ENCODE data around the gene ZNF418. TPM values are rescaled to one million over a fixed set of nuclear protein-coding genes. Genes with fewer than 3 reads are reported as not detected.
"Not testable (repeated sequence)": the region's sequence is repeated elsewhere in the genome, so short reads cannot be mapped to it uniquely, and the experiment has no call there.

ZNF418 gene
- total RNA-seq, 4 donors from 2014 or later, result 2.1 to 6.1 (median 3.3) TPM

DNA sequence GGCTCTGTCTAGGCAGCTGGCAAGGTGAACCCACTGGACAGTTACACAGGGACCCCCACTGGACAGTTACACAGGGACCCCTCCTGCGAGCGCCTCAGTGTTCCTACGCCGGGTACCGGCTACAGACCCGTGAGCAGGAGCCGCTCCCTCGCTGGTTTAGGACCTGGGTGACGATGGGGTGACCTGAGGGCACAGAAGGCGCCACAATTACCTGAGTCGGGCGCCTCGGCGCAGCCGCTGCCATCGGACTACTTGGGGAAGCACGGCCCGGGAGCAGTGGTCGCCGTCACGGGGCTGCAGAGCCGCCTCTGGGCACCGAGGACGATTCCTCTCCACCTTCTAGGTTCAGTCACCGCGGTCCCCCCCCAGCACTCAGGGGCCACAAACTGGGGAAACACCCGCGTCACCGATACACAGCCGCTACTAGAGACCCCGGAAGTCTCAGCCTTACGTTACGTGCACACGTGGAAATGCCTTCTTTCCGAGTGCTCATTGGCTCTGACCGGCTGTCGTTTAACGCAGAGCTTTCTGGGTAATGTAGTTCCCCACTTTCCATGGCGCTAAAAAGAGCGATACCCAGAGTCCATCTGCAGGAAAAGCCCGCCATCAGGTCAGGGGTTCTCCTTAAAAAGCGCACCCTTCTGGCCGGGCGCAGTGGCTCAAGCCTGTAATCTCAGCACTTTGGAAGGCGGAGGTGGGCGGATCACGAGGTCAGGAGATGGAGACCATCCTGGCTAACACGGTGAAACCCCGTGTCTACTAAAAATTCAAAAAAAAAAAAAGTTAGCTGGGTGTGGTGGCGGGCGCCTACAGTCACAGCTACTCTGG lies 18.8 kb downstream of the ZNF418 start, which contains the start of gene ZNF417:
Gene ZNF417, minus strand, starts transcription at position 425 of the 828 bp plus-strand sequence. Its CDS starts 181 bp downstream, at position 244.
- WGBS, 2 donors, result 1 to 2% methylated on average over 38 to 43 of the region's 51 CpGs
- peak; percentile 49 to 83 for DNase-seq (ENCODE audit: low spot score in 2 of 2)

DNA sequence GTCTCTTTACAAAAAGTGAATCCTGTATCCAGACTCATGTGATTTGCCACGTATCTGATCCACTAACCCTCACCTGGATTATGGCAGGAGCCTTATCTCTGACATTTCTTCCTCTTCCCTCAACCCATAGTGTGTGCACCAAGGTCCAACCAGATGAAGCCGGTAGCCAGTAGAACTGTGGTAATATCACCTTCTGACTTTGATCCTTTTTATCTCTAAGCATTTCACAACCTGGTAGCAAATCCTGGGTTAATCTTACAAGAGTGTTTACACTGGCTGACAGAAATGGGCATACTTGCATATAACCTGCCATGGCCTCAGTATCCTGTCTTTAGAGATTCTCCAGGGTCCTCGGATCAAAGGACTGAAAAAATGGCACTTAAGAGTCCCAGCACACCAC lies 20.7 kb downstream of the ZNF418 start:
- H3K4me3 ChIP-seq, result no peak overlapping the region
- H3K27ac ChIP-seq, result no peak overlapping the region
- peaks cover 7 to 67% (median 11%) of the 10 kb centered on the region in 3 donors for H3K36me3 ChIP-seq
- H3K4me1 ChIP-seq, result peaks cover 0 to 16% (median 4%) of the 10 kb centered on the region in 4 donors
- TF ChIP-seq EP300 (IDR thresholded peaks at IDR 0.05) (no peak), POLR2A (IDR thresholded peaks at IDR 0.05) (no peak)
- TF ChIP-seq, protein P1, sequence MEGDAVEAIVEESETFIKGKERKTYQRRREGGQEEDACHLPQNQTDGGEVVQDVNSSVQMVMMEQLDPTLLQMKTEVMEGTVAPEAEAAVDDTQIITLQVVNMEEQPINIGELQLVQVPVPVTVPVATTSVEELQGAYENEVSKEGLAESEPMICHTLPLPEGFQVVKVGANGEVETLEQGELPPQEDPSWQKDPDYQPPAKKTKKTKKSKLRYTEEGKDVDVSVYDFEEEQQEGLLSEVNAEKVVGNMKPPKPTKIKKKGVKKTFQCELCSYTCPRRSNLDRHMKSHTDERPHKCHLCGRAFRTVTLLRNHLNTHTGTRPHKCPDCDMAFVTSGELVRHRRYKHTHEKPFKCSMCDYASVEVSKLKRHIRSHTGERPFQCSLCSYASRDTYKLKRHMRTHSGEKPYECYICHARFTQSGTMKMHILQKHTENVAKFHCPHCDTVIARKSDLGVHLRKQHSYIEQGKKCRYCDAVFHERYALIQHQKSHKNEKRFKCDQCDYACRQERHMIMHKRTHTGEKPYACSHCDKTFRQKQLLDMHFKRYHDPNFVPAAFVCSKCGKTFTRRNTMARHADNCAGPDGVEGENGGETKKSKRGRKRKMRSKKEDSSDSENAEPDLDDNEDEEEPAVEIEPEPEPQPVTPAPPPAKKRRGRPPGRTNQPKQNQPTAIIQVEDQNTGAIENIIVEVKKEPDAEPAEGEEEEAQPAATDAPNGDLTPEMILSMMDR (IDR thresholded peaks at IDR 0.05), result no peak
- DNase-seq (ENCODE audit: low spot score in 2 of 2), result no peak
- H3K27me3 ChIP-seq, result no peaks in the 10 kb centered on the region
- peaks cover 0 to 63% (median 15%) of the 10 kb centered on the region in 4 donors for H3K9me3 ChIP-seq
- 95 to 98% methylated on average over 3 of the region's 3 CpGs for WGBS, 2 donors

More for the DNA sequence above, 18.8 kb downstream of the ZNF418 start, which contains the start of gene ZNF417:
- not testable (repeated sequence) for H3K27me3 ChIP-seq
- Histone ChIP-seq H3K9me3 (peaks cover 0 to 63% (median 5%) of the 10 kb centered on the region in 4 donors), H3K4me1 (peaks cover 0 to 16% (median 4%) of the 10 kb centered on the region in 4 donors), H3K27ac (peak within 1 kb of the TSS in 3 of 4 donors; percentile 70 to 84 (median 77)), H3K4me3 (peak within 1 kb of the TSS; percentile 68 to 92 (median 82)), H3K36me3 (peaks cover 0 to 69% (median 0%) of the 10 kb centered on the region in 3 donors)
- TF ChIP-seq EP300 (IDR thresholded peaks at IDR 0.05) (peak in 1 of 2 donors; percentile 72), POLR2A (IDR thresholded peaks at IDR 0.05) (peak in 1 of 2 donors; percentile 49)

DNA sequence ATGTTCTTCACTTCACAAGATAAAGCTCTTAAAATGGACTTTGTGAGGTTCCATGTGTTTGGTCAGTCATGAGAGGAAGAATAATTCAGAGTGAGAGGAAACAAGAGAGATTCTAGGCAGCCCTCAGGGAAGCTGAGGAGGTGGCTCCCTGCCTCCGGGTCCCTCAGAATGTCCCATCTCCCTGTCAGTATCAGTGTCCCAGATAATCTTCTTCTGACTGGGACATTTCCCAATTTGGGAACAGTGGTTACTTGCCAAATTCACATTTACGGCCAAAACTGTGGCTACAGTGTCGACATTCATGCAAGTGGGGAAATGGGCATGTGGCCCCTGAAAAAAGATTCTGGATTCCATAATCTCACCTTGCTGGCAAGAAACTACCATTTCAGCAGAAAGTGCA lies 27.8 kb downstream of the ZNF418 start:
- TF ChIP-seq, protein P1 (IDR thresholded peaks at IDR 0.05), result no peak
- TF ChIP-seq EP300 (IDR thresholded peaks at IDR 0.05) (no peak), POLR2A (IDR thresholded peaks at IDR 0.05) (no peak)
- Histone ChIP-seq H3K4me1 (no peaks in the 10 kb centered on the region), H3K9me3 (peaks cover 0 to 90% (median 37%) of the 10 kb centered on the region in 4 donors), H3K27me3 (no peaks in the 10 kb centered on the region), H3K4me3 (no peak overlapping the region), H3K36me3 (peaks cover 10 to 81% (median 11%) of the 10 kb centered on the region in 3 donors), H3K27ac (no peak overlapping the region)
- 93 to 95% methylated on average over 3 of the region's 3 CpGs for WGBS, 2 donors
- DNase-seq (ENCODE audit: low spot score in 2 of 2), result no peak

DNA sequence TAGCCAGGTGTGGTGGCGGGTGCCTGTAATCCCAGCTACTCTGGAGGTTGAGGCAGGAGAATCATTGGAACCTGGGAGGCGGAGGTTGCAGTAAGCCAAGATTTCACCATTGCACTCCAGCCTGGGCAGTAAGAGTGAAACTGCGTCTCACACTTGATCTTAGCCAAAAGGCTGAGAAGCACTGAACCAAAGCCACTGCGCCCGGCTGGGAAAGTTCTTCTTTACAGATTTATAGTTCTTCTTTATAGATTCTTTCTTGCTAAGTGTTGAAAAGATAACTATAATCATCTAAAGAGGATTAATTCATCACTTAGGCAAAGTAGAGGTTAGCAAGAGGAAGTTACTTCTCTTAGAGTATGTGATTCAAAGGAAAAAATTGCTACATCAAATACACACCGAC lies 29.9 kb downstream of the ZNF418 start:
- WGBS, 2 donors, result 93% methylated on average over 6 of the region's 6 CpGs
- H3K27ac ChIP-seq, result no peak overlapping the region
- H3K36me3 ChIP-seq, result peaks cover 3 to 77% (median 5%) of the 10 kb centered on the region in 3 donors
- H3K4me1 ChIP-seq, result no peaks in the 10 kb centered on the region
- no peak for DNase-seq (ENCODE audit: low spot score in 2 of 2)
- no peaks in the 10 kb centered on the region for H3K27me3 ChIP-seq
- peaks cover 0 to 87% (median 30%) of the 10 kb centered on the region in 4 donors for H3K9me3 ChIP-seq
- TF ChIP-seq POLR2A (IDR thresholded peaks at IDR 0.05) (no peak), EP300 (IDR thresholded peaks at IDR 0.05) (no peak)
- TF ChIP-seq, protein P1 (IDR thresholded peaks at IDR 0.05), result no peak
- no peak overlapping the region for H3K4me3 ChIP-seq

DNA sequence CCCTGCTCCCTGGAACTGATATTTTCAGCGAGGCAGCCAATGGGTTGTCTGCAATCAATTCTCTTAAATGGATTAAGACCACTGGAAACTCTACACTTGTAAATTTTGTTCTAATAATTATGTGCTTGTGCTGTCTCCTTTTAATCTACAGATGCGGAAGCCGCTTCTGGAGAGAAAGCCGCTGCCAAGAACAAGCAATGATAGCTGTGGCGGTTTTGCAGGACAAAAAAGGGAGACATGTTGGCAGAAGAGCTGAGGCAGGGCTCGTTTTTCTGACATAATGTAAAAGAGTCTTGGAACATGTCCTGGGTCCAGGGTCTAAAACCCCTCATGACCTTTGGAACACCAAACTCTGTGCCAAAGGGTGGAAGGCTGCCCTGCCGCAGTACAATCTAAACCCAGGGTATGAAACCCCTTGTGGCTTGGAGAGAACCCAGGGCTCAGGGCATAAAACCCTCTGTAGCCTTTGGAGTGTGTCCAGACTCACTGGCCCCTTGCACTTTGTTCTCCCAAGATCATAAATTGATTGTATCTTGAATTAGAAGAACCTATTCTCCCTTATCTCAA lies 31.5 kb downstream of the ZNF418 start:
- 65 to 67% methylated on average over 7 of the region's 7 CpGs for WGBS, 2 donors
- H3K36me3 ChIP-seq, result peaks cover 0 to 71% (median 3%) of the 10 kb centered on the region in 3 donors
- H3K4me3 ChIP-seq, result no peak overlapping the region
- H3K27me3 ChIP-seq, result no peaks in the 10 kb centered on the region
- H3K4me1 ChIP-seq, result no peaks in the 10 kb centered on the region
- DNase-seq (ENCODE audit: low spot score in 2 of 2), result no peak
- H3K9me3 ChIP-seq, result peaks cover 0 to 90% (median 29%) of the 10 kb centered on the region in 4 donors
- H3K27ac ChIP-seq, result no peak overlapping the region
- TF ChIP-seq, protein P1 (IDR thresholded peaks at IDR 0.05), result no peak
- TF ChIP-seq POLR2A (IDR thresholded peaks at IDR 0.05) (no peak), EP300 (IDR thresholded peaks at IDR 0.05) (no peak)
